Thymus (tissue), 11 donors: Measurements from ENCODE around the gene MSH6. TPM values are rescaled to one million over a fixed set of nuclear protein-coding genes. Genes with fewer than 3 reads are reported as not detected.
"Not testable (repeated sequence)": the region's sequence is repeated elsewhere in the genome, so short reads cannot be mapped to it uniquely, and the experiment has no call there.

Source experiments
- DNase-seq, 9 donors: peaks; one replicate each; pipeline ENCODE4 v3.0.0-alpha.2; 2013; ENCODE audit warnings: low spot score in 9 of 9, low read depth in 6 of 9, missing footprints in 1 of 9
- H3K27ac ChIP-seq, 2 donors: one replicate each; pipeline ENCODE4 v1.5.1; 2013; ENCODE audit warnings: control low read depth in 1 of 2, low read depth in 1 of 2, low read length in 1 of 2, mild to moderate bottlenecking in 1 of 2, moderate library complexity in 1 of 2
- H3K27me3 ChIP-seq, 2 donors: one replicate each; pipeline ENCODE4 v1.5.1; 2013; ENCODE audit warnings: low read length in 1 of 2; ENCODE audit not compliant: control insufficient read depth in 2 of 2, insufficient read depth in 1 of 2
- H3K36me3 ChIP-seq, 2 donors: one replicate each; pipeline ENCODE4 v1.5.1; 2013; ENCODE audit warnings: low read length in 1 of 2, mild to moderate bottlenecking in 1 of 2, moderate library complexity in 1 of 2; ENCODE audit not compliant: control insufficient read depth in 2 of 2, insufficient read depth in 2 of 2
- H3K4me1 ChIP-seq, 2 donors: one replicate each; pipeline ENCODE4 v1.5.1; 2013; ENCODE audit warnings: low read length in 2 of 2; ENCODE audit not compliant: control insufficient read depth in 2 of 2, insufficient read depth in 2 of 2
- H3K4me3 ChIP-seq, 2 donors: one replicate each; pipeline ENCODE4 v1.5.1; 2013; ENCODE audit warnings: low read length in 2 of 2, control low read depth in 1 of 2, mild to moderate bottlenecking in 1 of 2
- H3K9me3 ChIP-seq, 2 donors: one replicate each; pipeline ENCODE4 v1.5.1; 2013; ENCODE audit warnings: low read length in 1 of 2, mild to moderate bottlenecking in 1 of 2; ENCODE audit not compliant: control insufficient read depth in 2 of 2, insufficient read depth in 1 of 2
- WGBS: extraction: QIAGEN DNeasy Blood & Tissue Kit; methylation state at CpG from one replicate; pipeline ENCODE4 v1.1.7; 2013; 5-methylcytosine and 5-hydroxymethylcytosine counted together
- polyA plus RNA-seq: library from polyadenylated mRNA; stranded (reverse); fragments of 200-250 nt; gene quantifications from one replicate; pipeline ENCODE4 v1.2.3, GENCODE V29; 2013
- total RNA-seq: library from RNA; stranded (reverse); fragments of 120-200 nt; gene quantifications from one replicate; pipeline ENCODE4 v1.2.4, GENCODE V29; 2013
- donor health status: healthy.

Gene MSH6
- total and polyA plus RNA-seq, 2 donors, result 16.4 to 76.7 TPM

DNA sequence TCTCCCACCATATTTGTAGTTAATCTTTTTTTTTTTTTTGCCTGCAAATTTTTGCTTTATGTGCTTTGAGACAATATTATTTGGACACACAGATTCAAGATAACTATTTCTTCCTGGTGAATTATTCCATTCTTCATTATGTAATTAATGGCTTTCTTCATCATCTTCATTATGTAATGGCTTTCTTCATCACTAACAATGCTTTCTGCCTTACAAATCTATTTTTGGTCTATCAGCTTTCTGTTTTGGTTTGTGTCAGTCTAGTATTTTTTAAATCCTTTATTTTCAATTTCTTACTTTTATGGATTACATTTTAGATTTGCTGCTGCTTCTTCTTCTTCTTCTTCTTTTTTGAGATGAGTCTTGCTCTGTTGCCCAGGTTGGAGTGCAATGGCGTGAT lies 60.5 kb downstream of the MSH6 start:
- H3K27ac ChIP-seq, result no peak overlapping the region
- DNase-seq, result no peak
- no peaks in the 10 kb centered on the region for H3K9me3 ChIP-seq
- peaks cover 0 to 6% of the 10 kb centered on the region in 2 donors for H3K36me3 ChIP-seq
- no peaks in the 10 kb centered on the region for H3K27me3 ChIP-seq
- no peaks in the 10 kb centered on the region for H3K4me1 ChIP-seq
- WGBS, result 100% methylated on average over 1 of the region's 1 CpG
- H3K4me3 ChIP-seq, result no peak overlapping the region

DNA sequence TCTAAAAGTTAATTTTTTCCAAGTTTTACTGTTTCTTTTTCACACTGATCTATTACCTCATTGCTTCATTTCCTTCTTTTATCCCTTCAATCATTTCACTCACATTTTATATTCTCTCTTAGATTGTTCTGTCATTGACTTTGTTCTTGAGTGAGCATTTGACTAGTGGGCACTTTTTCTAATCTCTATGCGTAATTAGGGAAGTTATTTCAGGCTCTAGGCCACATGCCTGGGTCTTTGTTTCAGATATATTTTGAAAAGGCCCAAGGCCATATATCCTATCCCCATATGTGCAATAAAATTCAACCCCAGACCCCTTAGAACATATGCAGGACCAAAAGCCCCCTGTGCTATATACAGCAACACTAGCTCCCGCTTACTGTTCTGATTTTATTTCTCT lies 61.2 kb downstream of the MSH6 start:
- Histone ChIP-seq H3K36me3 (peaks cover 0 to 6% of the 10 kb centered on the region in 2 donors), H3K9me3 (no peaks in the 10 kb centered on the region), H3K27ac (no peak overlapping the region), H3K4me3 (no peak overlapping the region), H3K4me1 (no peaks in the 10 kb centered on the region), H3K27me3 (no peaks in the 10 kb centered on the region)
- DNase-seq, result no peak
- WGBS, result 95% methylated on average over 2 of the region's 2 CpGs

DNA sequence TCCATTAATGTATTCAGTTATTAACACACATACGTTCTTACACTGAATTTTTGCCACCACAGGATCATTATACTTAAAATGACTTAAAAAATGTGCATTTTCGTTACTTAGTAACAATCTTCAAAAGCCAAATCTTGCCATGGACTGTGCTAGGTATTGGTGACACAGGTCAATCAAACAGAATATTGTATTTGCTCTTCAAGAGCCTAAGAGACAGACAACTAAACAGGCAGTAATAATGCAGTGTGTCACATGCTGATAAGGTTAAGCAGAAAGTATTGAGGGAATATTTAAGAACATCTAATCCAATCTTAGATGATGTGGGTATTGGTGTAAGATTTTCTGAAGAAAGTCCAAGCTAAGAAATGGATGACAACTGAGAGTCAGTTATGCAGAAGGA lies 66.4 kb downstream of the MSH6 start:
- no peaks in the 10 kb centered on the region for H3K4me1 ChIP-seq
- no peaks in the 10 kb centered on the region for H3K9me3 ChIP-seq
- no peak for DNase-seq
- H3K36me3 ChIP-seq, result peaks cover 0 to 5% of the 10 kb centered on the region in 2 donors
- 98% methylated on average over 2 of the region's 2 CpGs for WGBS
- no peak overlapping the region for H3K4me3 ChIP-seq
- H3K27ac ChIP-seq, result no peak overlapping the region
- H3K27me3 ChIP-seq, result no peaks in the 10 kb centered on the region

DNA sequence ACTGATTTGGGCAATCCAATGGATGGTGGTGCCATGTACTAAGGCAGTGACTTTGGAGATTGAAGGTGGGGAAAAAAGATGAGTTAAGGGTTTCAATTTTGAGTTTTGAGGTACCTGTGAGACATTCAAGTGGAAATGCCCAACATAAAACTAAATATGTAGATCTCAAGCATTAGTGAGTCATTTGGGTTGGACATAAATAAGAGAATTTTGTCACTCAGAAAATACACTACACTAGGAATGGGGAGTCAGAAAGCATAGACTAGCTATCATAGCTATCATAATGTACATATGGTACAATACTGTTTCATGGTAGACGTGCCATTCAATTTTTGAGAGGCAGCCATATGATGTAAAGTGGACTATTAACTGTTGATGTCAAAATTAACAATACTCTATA lies 67.3 kb downstream of the MSH6 start:
- no peak for DNase-seq
- Histone ChIP-seq H3K4me1 (no peaks in the 10 kb centered on the region), H3K9me3 (no peaks in the 10 kb centered on the region), H3K4me3 (no peak overlapping the region), H3K27ac (no peak overlapping the region), H3K36me3 (peaks cover 0 to 5% of the 10 kb centered on the region in 2 donors), H3K27me3 (no peaks in the 10 kb centered on the region)
- 96% methylated on average over 1 of the region's 1 CpG for WGBS

- DNase-seq, H3K4me1 ChIP-seq, H3K4me3 ChIP-seq, H3K36me3 ChIP-seq, H3K9me3 ChIP-seq, H3K27ac ChIP-seq, H3K27me3 ChIP-seq: not testable (repeated sequence)
- WGBS, result 97% methylated on average over 8 of the region's 8 CpGs
Measured at GRCh38 chr2:47853067-47853777, 70.3 kb downstream of the MSH6 start.

Other genes starting within 250 kb of the MSH6 start
- 0.24 TPM for gene KCNK12, start 212.2 kb upstream of the MSH6 start, total RNA-seq
- gene KCNK12, start 212.2 kb upstream of the MSH6 start, polyA plus RNA-seq, result 0.14 TPM
- gene FBXO11, start 123.4 kb downstream of the MSH6 start, total RNA-seq, result 22.3 TPM
- 55.5 TPM for gene FBXO11, start 123.4 kb downstream of the MSH6 start, polyA plus RNA-seq